ENCODE measurements around the gene AP1S3.
"Not testable (repeated sequence)": the region's sequence is repeated elsewhere in the genome, so short reads cannot be mapped to it uniquely, and the experiment has no call there.

AP1S3 gene

DNA sequence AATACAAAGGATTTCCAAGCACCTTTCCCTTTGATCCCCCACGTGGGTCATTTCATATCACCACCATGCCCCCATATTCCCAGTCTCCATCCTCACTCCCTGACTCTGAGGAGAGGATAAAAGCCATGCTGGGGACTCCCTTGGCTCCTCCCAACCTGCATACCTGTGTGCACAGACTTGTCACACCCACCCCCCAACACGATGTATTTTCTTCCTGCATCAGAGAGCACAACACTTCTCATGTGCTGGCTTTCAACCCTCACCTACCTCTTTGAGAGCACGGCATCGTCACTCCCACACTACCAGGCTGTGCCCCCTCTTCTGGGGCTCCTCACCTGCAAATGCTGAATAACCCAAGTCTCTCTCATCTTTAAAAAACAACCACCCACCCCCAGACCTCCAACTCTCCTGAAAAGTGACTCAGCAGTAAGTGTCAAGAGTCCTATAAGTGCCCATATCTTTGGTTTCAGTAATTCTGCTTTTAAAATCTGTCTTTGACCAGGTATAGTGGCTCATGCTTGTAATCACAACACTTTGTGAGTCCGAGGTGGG, 53.1 kb downstream of the AP1S3 start:
- H2AFZ ChIP-seq (ENCODE audit: low read depth, low read length): no peak overlapping the region
- no peak overlapping the region for H3K4me3 ChIP-seq (ENCODE audit: low read length)
- H3K36me3 ChIP-seq (ENCODE audit: insufficient read depth, low read length): no peaks in the 10 kb centered on the region
- no peaks in the 10 kb centered on the region for H3K4me1 ChIP-seq (ENCODE audit: insufficient read depth, low read length)
- H3K27me3 ChIP-seq (ENCODE audit: insufficient read depth, low read length): no peaks in the 10 kb centered on the region
- H3K9me3 ChIP-seq (ENCODE audit: low read length): no peaks in the 10 kb centered on the region

DNA sequence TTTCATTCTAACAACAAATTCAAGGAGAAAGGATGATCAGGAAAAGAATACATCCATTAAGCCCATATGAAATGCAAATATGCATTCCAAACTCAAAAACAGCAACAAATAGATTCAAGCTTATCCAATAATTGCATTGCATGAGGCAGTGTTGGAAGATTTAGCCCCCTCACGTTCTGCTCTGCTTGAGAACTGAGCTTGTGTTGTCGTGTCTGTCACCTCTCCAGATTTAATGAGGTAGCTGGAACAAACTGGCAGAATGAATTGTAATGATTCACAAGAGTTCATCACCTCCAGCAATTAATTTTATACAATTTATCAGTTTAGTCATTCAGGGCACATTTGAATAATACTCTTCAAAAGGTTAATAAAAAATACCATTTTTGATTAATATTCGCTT, 54.8 kb downstream of the AP1S3 start:
- no peaks in the 10 kb centered on the region for H3K27me3 ChIP-seq (ENCODE audit: insufficient read depth, low read length)
- no peak overlapping the region for H3K4me3 ChIP-seq (ENCODE audit: low read length)
- no peaks in the 10 kb centered on the region for H3K36me3 ChIP-seq (ENCODE audit: insufficient read depth, low read length)
- H2AFZ ChIP-seq (ENCODE audit: low read depth, low read length): no peak overlapping the region
- no peaks in the 10 kb centered on the region for H3K9me3 ChIP-seq (ENCODE audit: low read length)
- no peaks in the 10 kb centered on the region for H3K4me1 ChIP-seq (ENCODE audit: insufficient read depth, low read length)

DNA sequence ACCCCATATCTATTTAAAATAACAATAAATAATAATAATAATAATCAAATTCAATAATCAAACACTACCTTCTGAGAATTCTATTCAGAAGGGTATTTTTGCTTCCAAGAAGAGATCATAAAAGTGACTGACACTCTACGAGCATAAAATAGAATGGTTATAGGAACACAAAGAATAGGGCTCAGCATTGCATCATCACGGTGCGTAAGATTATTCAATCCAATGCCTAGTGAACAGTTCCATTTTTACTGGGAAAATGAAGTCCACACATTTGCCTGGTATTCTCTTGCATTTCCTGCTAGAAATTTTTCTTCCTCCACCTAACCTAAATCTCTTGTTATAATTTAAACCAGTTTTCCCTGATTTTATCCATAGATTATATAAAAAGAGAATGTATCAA, 55.8 kb downstream of the AP1S3 start:
- H2AFZ ChIP-seq (ENCODE audit: low read depth, low read length): no peak overlapping the region
- no peaks in the 10 kb centered on the region for H3K4me1 ChIP-seq (ENCODE audit: insufficient read depth, low read length)
- no peaks in the 10 kb centered on the region for H3K36me3 ChIP-seq (ENCODE audit: insufficient read depth, low read length)
- H3K9me3 ChIP-seq (ENCODE audit: low read length): no peaks in the 10 kb centered on the region
- no peaks in the 10 kb centered on the region for H3K27me3 ChIP-seq (ENCODE audit: insufficient read depth, low read length)
- no peak overlapping the region for H3K4me3 ChIP-seq (ENCODE audit: low read length)

- no peaks in the 10 kb centered on the region for H3K36me3 ChIP-seq (ENCODE audit: insufficient read depth, low read length)
- no peaks in the 10 kb centered on the region for H3K9me3 ChIP-seq (ENCODE audit: low read length)
- no peak overlapping the region for H3K4me3 ChIP-seq (ENCODE audit: low read length)
- H2AFZ ChIP-seq (ENCODE audit: low read depth, low read length): no peak overlapping the region
- no peaks in the 10 kb centered on the region for H3K27me3 ChIP-seq (ENCODE audit: insufficient read depth, low read length)
- H3K4me1 ChIP-seq (ENCODE audit: insufficient read depth, low read length): no peaks in the 10 kb centered on the region
Measured at GRCh38 chr2:223779877-223780276, 57.5 kb downstream of the AP1S3 start.

DNA sequence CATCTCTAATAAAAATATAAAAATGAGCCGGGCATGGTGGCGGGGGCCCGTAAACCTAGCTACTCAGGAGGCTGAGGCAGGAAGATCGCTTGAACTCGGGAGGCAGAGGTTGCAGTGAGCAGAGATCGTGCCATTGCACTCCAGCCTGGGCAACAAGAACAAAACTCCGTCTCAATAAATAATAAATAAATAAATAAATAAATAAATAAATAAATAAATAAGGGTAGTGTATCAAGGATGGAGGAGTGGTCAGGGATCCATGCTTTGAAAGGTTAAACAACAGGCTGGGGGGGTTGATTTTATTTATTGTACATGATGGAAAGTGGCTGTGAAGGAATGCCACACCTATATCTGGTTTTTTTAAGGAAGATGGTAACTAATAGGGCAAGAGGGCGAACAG, 63.2 kb downstream of the AP1S3 start:
- Histone ChIP-seq H3K4me3 (ENCODE audit: low read length) (no peak overlapping the region), H2AFZ (ENCODE audit: low read depth, low read length) (no peak overlapping the region), H3K9me3 (ENCODE audit: low read length) (no peaks in the 10 kb centered on the region), H3K36me3 (ENCODE audit: insufficient read depth, low read length) (no peaks in the 10 kb centered on the region), H3K4me1 (ENCODE audit: insufficient read depth, low read length) (no peaks in the 10 kb centered on the region), H3K27me3 (ENCODE audit: insufficient read depth, low read length) (no peaks in the 10 kb centered on the region)

- Histone ChIP-seq H3K9me3 (ENCODE audit: low read length) (no peaks in the 10 kb centered on the region), H3K4me3 (ENCODE audit: low read length) (no peak overlapping the region), H2AFZ (ENCODE audit: low read depth, low read length) (no peak overlapping the region), H3K4me1 (ENCODE audit: insufficient read depth, low read length) (no peaks in the 10 kb centered on the region), H3K36me3 (ENCODE audit: insufficient read depth, low read length) (no peaks in the 10 kb centered on the region), H3K27me3 (ENCODE audit: insufficient read depth, low read length) (no peaks in the 10 kb centered on the region)
Measured at GRCh38 chr2:223772363-223772762, 65.0 kb downstream of the AP1S3 start.

- Histone ChIP-seq H2AFZ (ENCODE audit: low read depth, low read length) (no peak overlapping the region), H3K4me3 (ENCODE audit: low read length) (no peak overlapping the region), H3K27me3 (ENCODE audit: insufficient read depth, low read length) (no peaks in the 10 kb centered on the region)
Measured at GRCh38 chr2:223771475-223771874, 65.9 kb downstream of the AP1S3 start.

DNA sequence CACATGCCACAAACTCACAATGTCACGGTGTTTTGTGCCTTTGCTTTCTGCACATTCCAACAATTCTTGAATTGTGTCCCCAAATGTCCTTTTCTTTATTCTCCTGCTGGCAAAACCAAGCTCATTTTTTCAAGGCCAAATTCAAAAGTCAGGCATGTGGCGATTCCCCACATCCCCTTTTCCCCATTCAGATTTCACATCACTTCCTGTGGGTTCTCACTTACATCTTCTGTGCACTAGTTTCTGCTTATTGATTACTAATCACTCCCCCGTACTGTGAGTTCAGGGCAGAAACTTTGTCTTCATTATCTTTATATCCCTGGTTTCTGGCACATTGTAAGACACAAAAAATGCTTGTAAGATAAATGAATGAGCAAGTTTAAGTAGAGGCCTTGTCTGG, 69.2 kb downstream of the AP1S3 start:
- no peak overlapping the region for H3K4me3 ChIP-seq (ENCODE audit: low read length)
- no peak overlapping the region for H2AFZ ChIP-seq (ENCODE audit: low read depth, low read length)
- no peaks in the 10 kb centered on the region for H3K27me3 ChIP-seq (ENCODE audit: insufficient read depth, low read length)
- H3K36me3 ChIP-seq (ENCODE audit: insufficient read depth, low read length): no peaks in the 10 kb centered on the region
- H3K9me3 ChIP-seq (ENCODE audit: low read length): no peaks in the 10 kb centered on the region
- H3K4me1 ChIP-seq (ENCODE audit: insufficient read depth, low read length): no peaks in the 10 kb centered on the region

More at GRCh38 chr2:223771475-223771874, 65.9 kb downstream of the AP1S3 start:
- no peaks in the 10 kb centered on the region for H3K4me1 ChIP-seq (ENCODE audit: insufficient read depth, low read length)
- no peaks in the 10 kb centered on the region for H3K9me3 ChIP-seq (ENCODE audit: low read length)
- no peaks in the 10 kb centered on the region for H3K36me3 ChIP-seq (ENCODE audit: insufficient read depth, low read length)

DNA sequence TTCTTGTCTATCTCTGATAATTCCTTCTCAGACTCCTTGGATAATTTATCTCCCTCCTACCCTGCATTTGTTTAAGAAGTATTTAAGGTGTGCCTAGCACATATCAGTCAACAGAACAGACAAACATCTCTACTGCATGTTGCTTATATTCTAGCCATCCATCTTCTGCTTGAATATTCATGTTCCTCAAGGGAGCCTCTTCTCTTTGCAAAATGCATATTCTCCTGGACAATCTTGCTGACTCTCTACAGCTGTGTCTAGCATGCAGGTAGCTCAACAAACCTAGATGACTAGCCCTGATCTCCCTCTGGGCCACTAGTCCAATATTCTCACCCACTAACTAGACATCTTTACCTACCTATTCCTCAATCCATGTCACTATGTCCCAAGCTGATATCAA, 70.0 kb downstream of the AP1S3 start:
- H3K9me3 ChIP-seq (ENCODE audit: low read length): no peaks in the 10 kb centered on the region
- no peaks in the 10 kb centered on the region for H3K4me1 ChIP-seq (ENCODE audit: insufficient read depth, low read length)
- no peak overlapping the region for H3K4me3 ChIP-seq (ENCODE audit: low read length)

GRCh38 chr2:223765221-223765785, 72.1 kb downstream of the AP1S3 start:
- Histone ChIP-seq H3K9me3 (ENCODE audit: low read length) (no peaks in the 10 kb centered on the region), H3K4me1 (ENCODE audit: insufficient read depth, low read length) (no peaks in the 10 kb centered on the region), H3K4me3 (ENCODE audit: low read length) (no peak overlapping the region), H3K27me3 (ENCODE audit: insufficient read depth, low read length) (no peaks in the 10 kb centered on the region), H3K36me3 (ENCODE audit: insufficient read depth, low read length) (no peaks in the 10 kb centered on the region), H2AFZ (ENCODE audit: low read depth, low read length) (no peak overlapping the region)

More for the DNA sequence above, 70.0 kb downstream of the AP1S3 start:
- Histone ChIP-seq H3K27me3 (ENCODE audit: insufficient read depth, low read length) (no peaks in the 10 kb centered on the region), H3K36me3 (ENCODE audit: insufficient read depth, low read length) (no peaks in the 10 kb centered on the region), H2AFZ (ENCODE audit: low read depth, low read length) (no peak overlapping the region)

DNA sequence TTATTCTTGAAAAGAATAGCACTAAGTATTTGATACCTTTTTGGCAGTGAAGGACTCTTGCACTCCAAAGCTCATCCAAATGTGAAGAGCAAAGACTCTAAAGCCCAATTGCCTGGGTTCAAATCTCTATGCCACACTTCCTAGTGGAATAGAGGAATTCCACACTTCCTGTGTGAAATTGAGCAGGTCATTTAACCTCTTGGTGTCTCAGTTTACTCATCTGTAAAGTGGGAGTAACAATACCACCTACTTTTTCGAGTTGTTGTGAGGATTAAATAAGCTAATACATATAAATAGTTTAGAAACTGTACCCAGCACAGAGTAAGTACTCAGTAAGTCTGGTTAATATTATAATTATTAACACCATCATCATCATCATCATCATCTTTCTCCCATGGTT, 72.6 kb downstream of the AP1S3 start:
- Histone ChIP-seq H3K9me3 (ENCODE audit: low read length) (no peaks in the 10 kb centered on the region), H3K4me3 (ENCODE audit: low read length) (no peak overlapping the region), H3K4me1 (ENCODE audit: insufficient read depth, low read length) (no peaks in the 10 kb centered on the region), H2AFZ (ENCODE audit: low read depth, low read length) (no peak overlapping the region), H3K36me3 (ENCODE audit: insufficient read depth, low read length) (no peaks in the 10 kb centered on the region), H3K27me3 (ENCODE audit: insufficient read depth, low read length) (no peaks in the 10 kb centered on the region)

DNA sequence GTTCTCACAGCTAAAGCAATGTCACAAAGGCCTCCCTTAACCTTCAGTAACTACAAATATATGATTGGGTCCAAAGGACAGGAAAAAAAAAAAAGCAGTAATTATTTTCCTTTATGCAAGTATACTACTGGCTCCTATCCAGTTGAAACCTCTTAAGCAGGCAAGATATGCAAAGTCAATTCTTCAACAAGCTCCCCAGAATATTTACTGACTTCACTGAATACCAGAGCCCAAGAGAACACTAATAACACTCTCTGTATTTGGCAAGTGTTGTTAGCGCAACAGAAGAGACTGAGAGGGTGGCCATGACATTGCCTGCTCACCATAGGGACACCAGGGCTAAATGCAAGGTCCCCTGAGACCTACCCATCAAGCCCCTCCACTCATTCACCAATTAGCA, 74.5 kb downstream of the AP1S3 start:
- Histone ChIP-seq H3K4me1 (ENCODE audit: insufficient read depth, low read length) (no peaks in the 10 kb centered on the region), H3K36me3 (ENCODE audit: insufficient read depth, low read length) (no peaks in the 10 kb centered on the region), H3K27me3 (ENCODE audit: insufficient read depth, low read length) (no peaks in the 10 kb centered on the region), H3K4me3 (ENCODE audit: low read length) (no peak overlapping the region), H2AFZ (ENCODE audit: low read depth, low read length) (no peak overlapping the region), H3K9me3 (ENCODE audit: low read length) (no peaks in the 10 kb centered on the region)

DNA sequence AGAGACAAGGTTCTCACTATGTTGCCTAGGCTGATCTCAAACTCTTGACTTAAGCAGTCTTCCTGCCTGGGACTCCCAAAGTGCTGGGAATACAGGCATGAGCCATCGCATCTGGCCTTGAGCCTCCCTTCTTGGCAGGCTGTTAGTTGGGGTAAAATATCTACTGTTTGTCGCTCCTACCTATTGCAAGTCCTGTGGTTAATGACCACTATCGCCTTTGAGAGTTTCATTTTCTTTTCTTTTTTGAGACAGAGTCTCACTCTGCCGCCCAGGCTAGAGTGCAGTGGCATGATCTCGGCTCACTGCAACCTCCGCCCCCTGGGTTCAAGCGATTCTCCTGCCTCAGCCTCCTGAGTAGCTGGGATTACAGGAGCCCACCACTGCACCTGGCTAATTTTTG, 75.6 kb downstream of the AP1S3 start:
- not testable (repeated sequence) for H3K4me1 ChIP-seq (ENCODE audit: insufficient read depth, low read length); H3K9me3 ChIP-seq (ENCODE audit: low read length); H2AFZ ChIP-seq (ENCODE audit: low read depth, low read length); H3K36me3 ChIP-seq (ENCODE audit: insufficient read depth, low read length); H3K4me3 ChIP-seq (ENCODE audit: low read length); H3K27me3 ChIP-seq (ENCODE audit: insufficient read depth, low read length)

DNA sequence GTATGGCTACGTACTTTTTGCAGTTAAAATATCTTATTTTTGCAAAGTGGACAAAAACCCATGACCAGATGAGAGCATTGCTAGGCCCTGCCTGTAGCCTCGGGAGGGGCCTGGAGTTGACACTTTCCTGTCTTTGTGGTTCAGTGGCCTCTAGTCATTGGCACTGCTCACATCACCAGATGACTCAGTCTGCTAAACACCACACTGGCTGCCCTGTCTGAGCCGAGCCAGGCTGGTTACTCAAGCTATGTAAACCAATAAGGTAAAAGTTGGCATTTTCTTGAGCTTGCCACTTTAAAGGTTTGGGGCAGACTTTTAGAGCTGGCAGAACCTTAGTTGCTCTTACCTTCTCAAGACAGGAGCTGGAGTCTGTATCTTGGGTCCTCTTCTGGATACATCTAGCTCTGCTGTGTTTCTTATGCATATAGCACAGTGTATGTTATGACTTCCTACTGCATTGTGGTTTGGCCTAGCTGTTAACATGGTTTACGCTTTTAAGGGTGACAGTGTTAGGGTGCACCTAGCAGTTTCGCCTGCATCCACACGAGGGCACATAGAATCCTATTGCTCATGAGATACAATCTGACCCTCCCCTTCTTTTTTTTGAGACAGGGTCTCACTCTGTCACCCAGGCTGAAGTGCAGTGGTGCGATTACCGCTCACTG, 76.4 kb downstream of the AP1S3 start:
- H3K4me3 ChIP-seq (ENCODE audit: low read length): no peak overlapping the region
- no peaks in the 10 kb centered on the region for H3K27me3 ChIP-seq (ENCODE audit: insufficient read depth, low read length)
- no peak overlapping the region for H2AFZ ChIP-seq (ENCODE audit: low read depth, low read length)
- no peaks in the 10 kb centered on the region for H3K4me1 ChIP-seq (ENCODE audit: insufficient read depth, low read length)
- H3K36me3 ChIP-seq (ENCODE audit: insufficient read depth, low read length): no peaks in the 10 kb centered on the region
- H3K9me3 ChIP-seq (ENCODE audit: low read length): no peaks in the 10 kb centered on the region

Measured in neuron (in vitro differentiated cells).